Heart left ventricle (tissue), 16 donors: ENCODE results near the gene PFN4. TPM values are rescaled to one million over a fixed set of nuclear protein-coding genes. Genes with fewer than 3 reads are reported as not detected.
A peak's percentile ranks its signal among the peaks of the same experiment; 100 is the strongest.

Source experiments
- ATAC-seq, 4 donors: fragments of 200-7000 bp; cut with Tn5 transposase; one replicate each; pipeline ENCODE4 v1.9.1; 2020 to 2022; ENCODE audit warnings: moderate library complexity in 4 of 4, mild to moderate bottlenecking in 3 of 4, moderate number of reproducible peaks in 1 of 4
- DNase-seq, 5 donors: peaks; one replicate each; pipeline ENCODE4 v3.0.0-alpha.2; 2020
- H3K27ac ChIP-seq, 12 donors: fragments of 200-600 bp; sonication (generic) in 4 of 12; one replicate each; pipeline versions ENCODE4 v1.5.0 to v1.8.0; 2016 to 2022; ENCODE audit warnings: mild to moderate bottlenecking in 2 of 12
- H3K27me3 ChIP-seq, 9 donors: fragments of 200-600 bp; sonication (generic) in 2 of 9; one replicate each; pipeline versions ENCODE4 v1.5.1 to v1.8.0; 2016 to 2022; ENCODE audit warnings: mild to moderate bottlenecking in 3 of 9
- H3K36me3 ChIP-seq, 9 donors: fragments of 200-600 bp; sonication (generic) in 2 of 9; one replicate each; pipeline versions ENCODE4 v1.5.0 to v1.8.0; 2018 to 2022; ENCODE audit warnings: mild to moderate bottlenecking in 2 of 9
- H3K4me1 ChIP-seq, 12 donors: fragments of 200-600 bp; sonication (generic) in 4 of 12; one replicate each; pipeline versions ENCODE4 v1.5.0 to v1.8.0; 2016 to 2022; ENCODE audit warnings: mild to moderate bottlenecking in 3 of 12
- H3K4me3 ChIP-seq, 12 donors: fragments of 200-600 bp; sonication (generic) in 4 of 12; one replicate each; pipeline versions ENCODE4 v1.5.0 to v1.8.0; 2017 to 2022; ENCODE audit warnings: mild to moderate bottlenecking in 9 of 12, moderate library complexity in 4 of 12
- H3K9me3 ChIP-seq, 12 donors: fragments of 200-600 bp; sonication (generic) in 4 of 12; one replicate each; pipeline versions ENCODE4 v1.5.0 to v1.8.0; 2016 to 2022; ENCODE audit warnings: mild to moderate bottlenecking in 1 of 12
- CTCF ChIP-seq, 12 donors: fragments of 200-600 bp; sonication (generic) in 4 of 12; IDR thresholded peaks; one replicate each; pipeline versions ENCODE4 v1.5.0 to v1.8.0; 2018 to 2022; ENCODE audit warnings: antibody characterized with exemption in 12 of 12, mild to moderate bottlenecking in 5 of 12
- POLR2A ChIP-seq, 2 donors: fragments of 450-650 bp; IDR thresholded peaks; one replicate each; pipeline ENCODE4 v1.6.1; 2017; ENCODE audit warnings: antibody characterized with exemption in 2 of 2, mild to moderate bottlenecking in 2 of 2, moderate library complexity in 2 of 2
- WGBS, 4 donors: extraction: QIAGEN DNeasy Blood & Tissue Kit in 2 of 4; methylation state at CpG; one replicate each; pipeline versions ENCODE4 v1.1.5 to v1.1.7; 2013 to 2018; 5-methylcytosine and 5-hydroxymethylcytosine counted together
- intact Hi-C, 10 donors: fragments of 100-400 bp; cut with DNase I; formaldehyde crosslinking; loops; one replicate each; pipeline versions ENCODE4 v1.11.1 to v1.14.2; 2022
- polyA plus RNA-seq, 2 donors: library from polyadenylated mRNA; stranded (reverse); fragments of 200-250 nt; gene quantifications; one replicate each; pipeline ENCODE4 v1.2.3, GENCODE V29; 2013
- total RNA-seq, 9 donors: library from RNA; depleted of rRNA in 2 of 9; stranded (reverse); fragments of >200 nt in 2 of 9; fragmentation: NEBNext Ultra II Directional in 3 of 9; extraction: Animal tissue kit (Norgen Biotek cat#: 25700) in 3 of 9; gene quantifications; one replicate each; pipeline versions ENCODE4 v1.1.0 to v1.2.4, GENCODE V29; 2016 to 2023
- donor health status: ischemic (EF 13 %, LVEDD 7.1; RV severe dilation, severe dysfunction).
- donor health status: healthy with polysubstance abuse.
- donor health status: DM: no; HTN: yes; CAD: no.
- donor health status: DM: no; HTN: no; CAD: no.
- donor health status: ischemic (EF 25% LVEDD 6.9; RV normal size, moderate dysfunction).
- donor health status: ischemic (EF 25% LVEDD 5.7; RV mildly dilated, moderate dysfunction).
- donor health status: healthy.
- donor health status: DM: yes; HTN: yes; CAD: no.
- donor health status: ischemic (EF 35%, LVEDD 5.7; RV mildly dilated, moderate dysfunction).
- donor health status: nonischemic (EF 11% LVEDD 7.7; RV severe dilation, severe dysfunction).
- donor health status: DM: yes; HTN: yes; CAD: no.
- donor health status: PGD.
- donor health status: ischemic (EF 29% LVEDD 5.4; RV normal size, mild dysfunction).
- donor health status: nonischemic (EF 23%, LVEDD 6.1; RV moderate dilation, normal function).

PFN4 gene
- total and polyA plus RNA-seq, 11 donors = 0.14 to 2.1 (median 0.59) TPM; not detected in 4

- H3K27ac ChIP-seq = no peak overlapping the region
- no peaks in the 10 kb centered on the region for H3K4me1 ChIP-seq
- no peak for ATAC-seq
- peaks cover 0 to 54% (median 4%) of the 10 kb centered on the region in 9 donors for H3K36me3 ChIP-seq
- H3K9me3 ChIP-seq = peaks cover 0 to 7% (median 0%) of the 10 kb centered on the region in 12 donors
- WGBS, 4 donors = 92 to 98% (median 93%) methylated on average over 4 of the region's 4 CpGs
- H3K4me3 ChIP-seq = no peak overlapping the region
- H3K27me3 ChIP-seq = no peaks in the 10 kb centered on the region
- TF ChIP-seq CTCF (IDR thresholded peaks at IDR 0.05) (no peak), POLR2A (IDR thresholded peaks at IDR 0.05) (no peak)
- intact Hi-C loops = no loop called here
- no peak for DNase-seq
Measured at GRCh38 chr2:24159708-24160107, 36.6 kb upstream of the PFN4 start.

GRCh38 chr2:24158131-24158530 lies 35.0 kb upstream of the PFN4 start:
- Histone ChIP-seq H3K4me1 (no peaks in the 10 kb centered on the region), H3K36me3 (peaks cover 0 to 59% (median 4%) of the 10 kb centered on the region in 9 donors), H3K27ac (no peak overlapping the region), H3K27me3 (no peaks in the 10 kb centered on the region), H3K4me3 (no peak overlapping the region), H3K9me3 (peaks cover 0 to 7% (median 0%) of the 10 kb centered on the region in 12 donors)
- 82 to 90% (median 86%) methylated on average over 5 of the region's 5 CpGs for WGBS, 4 donors
- TF ChIP-seq CTCF (IDR thresholded peaks at IDR 0.05) = no peak
- no peak for TF ChIP-seq POLR2A (IDR thresholded peaks at IDR 0.05)
- intact Hi-C loops = no loop called here
- DNase-seq = no peak
- no peak for ATAC-seq

- 80 to 91% (median 87%) methylated on average over 3 to 4 of the region's 4 CpGs for WGBS, 4 donors
- H3K36me3 ChIP-seq = peaks cover 0 to 62% (median 10%) of the 10 kb centered on the region in 9 donors
- H3K4me3 ChIP-seq = no peak overlapping the region
- TF ChIP-seq CTCF (IDR thresholded peaks at IDR 0.05) (no peak), POLR2A (IDR thresholded peaks at IDR 0.05) (no peak)
- no peaks in the 10 kb centered on the region for H3K4me1 ChIP-seq
- ATAC-seq (peak in 2 of 4 donors; percentile 36 to 45), DNase-seq (no peak)
- H3K9me3 ChIP-seq = no peaks in the 10 kb centered on the region
- intact Hi-C loops = no loop called here
- H3K27me3 ChIP-seq = no peaks in the 10 kb centered on the region
- H3K27ac ChIP-seq = no peak overlapping the region
Measured at GRCh38 chr2:24153478-24153877, 30.3 kb upstream of the PFN4 start.

GRCh38 chr2:24152413-24153197 lies 29.5 kb upstream of the PFN4 start:
- ATAC-seq = no peak

More at GRCh38 chr2:24152413-24153197, 29.5 kb upstream of the PFN4 start:
- intact Hi-C loops = no loop called here
- no peak overlapping the region for H3K27ac ChIP-seq
- peaks cover 0 to 8% (median 4%) of the 10 kb centered on the region in 12 donors for H3K9me3 ChIP-seq
- no peaks in the 10 kb centered on the region for H3K4me1 ChIP-seq
- DNase-seq = no peak
- no peak overlapping the region for H3K4me3 ChIP-seq
- TF ChIP-seq POLR2A (IDR thresholded peaks at IDR 0.05) (no peak), CTCF (IDR thresholded peaks at IDR 0.05) (no peak)
- H3K36me3 ChIP-seq = peaks cover 0 to 64% (median 14%) of the 10 kb centered on the region in 9 donors
- WGBS, 4 donors = 91 to 100% (median 94%) methylated on average over 4 to 5 of the region's 5 CpGs
- H3K27me3 ChIP-seq = no peaks in the 10 kb centered on the region
